ENCODE measurements around the gene PRKN. TPM values are rescaled to one million over a fixed set of nuclear protein-coding genes. Genes with fewer than 3 reads are reported as not detected.

PRKN gene
- total RNA-seq, 6 experiments from 2014 or later: 0.32 TPM; not detected in 5

DNA sequence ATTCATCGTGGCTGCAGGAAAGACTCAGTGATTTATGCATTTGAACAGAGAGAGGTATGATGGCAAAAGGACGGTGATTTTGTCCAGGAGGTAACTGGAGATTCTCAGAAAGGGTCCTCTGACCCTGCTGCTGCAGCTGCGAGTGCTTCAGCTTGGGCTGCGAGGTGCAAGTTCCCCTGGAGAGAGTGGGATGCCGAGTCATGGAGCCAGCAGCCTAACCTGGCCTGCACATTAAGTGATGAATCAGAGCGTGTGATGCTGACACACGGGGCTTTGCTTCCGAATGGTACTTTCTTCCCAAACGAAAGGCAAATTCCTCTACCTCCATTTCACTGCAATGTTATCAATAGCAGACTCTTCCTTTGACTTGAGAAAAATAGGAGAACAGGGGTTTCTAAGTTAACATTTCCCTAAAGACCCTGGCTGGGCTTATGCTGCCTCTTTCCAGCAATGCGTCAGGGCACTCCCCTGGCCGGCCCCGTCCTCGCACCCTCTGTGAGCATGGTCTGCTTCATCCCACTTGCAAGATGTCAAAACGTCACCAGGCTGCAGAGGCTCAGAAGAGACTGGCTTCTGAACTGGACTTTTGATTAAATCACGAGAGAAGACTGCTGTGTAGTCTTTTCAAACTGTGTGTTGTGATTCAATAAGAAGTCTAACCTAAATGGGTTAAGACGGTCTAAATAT lies 825.7 kb downstream of the PRKN start:
- Mint-ChIP-seq H3K27ac (no peak overlapping the region), H3K4me1 (ENCODE audit: low read depth) (no peaks in the 10 kb centered on the region), H3K9me3 (peaks cover 46% of the 10 kb centered on the region), H3K27me3 (ENCODE audit: insufficient read depth) (no peaks in the 10 kb centered on the region), H3K36me3 (ENCODE audit: low read depth) (no peaks in the 10 kb centered on the region; the same call in none of the 2 replicates), H3K4me3 (no peak overlapping the region)
- TF ChIP-seq CTCF (IDR thresholded peaks at IDR 0.05): no peak
- DNase-seq: no peak

DNA sequence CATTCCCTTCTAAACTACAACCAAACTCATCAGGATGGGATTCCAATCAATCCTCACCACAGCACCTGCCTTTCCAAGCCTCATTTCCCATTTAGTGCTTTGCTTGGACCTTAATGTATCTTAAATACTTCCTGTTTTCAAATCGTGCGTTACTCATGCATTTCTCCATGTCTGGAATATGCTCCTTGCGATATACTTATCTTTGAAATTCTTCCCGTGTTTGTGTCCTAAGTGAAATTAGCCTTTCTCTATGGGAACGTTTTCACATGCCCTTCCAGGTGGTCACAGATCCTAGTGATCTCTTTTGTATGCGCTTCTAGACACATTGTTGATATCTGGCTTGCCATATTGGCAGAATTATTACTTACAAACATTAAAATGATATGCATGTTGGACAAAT lies 833.1 kb downstream of the PRKN start:
- Mint-ChIP-seq H3K27ac (no peak overlapping the region), H3K4me3 (no peak overlapping the region), H3K9me3 (peaks cover 51% of the 10 kb centered on the region), H3K27me3 (ENCODE audit: insufficient read depth) (no peaks in the 10 kb centered on the region), H3K36me3 (ENCODE audit: low read depth) (no peaks in the 10 kb centered on the region; the same call in 1 of the 2 replicates), H3K4me1 (ENCODE audit: low read depth) (no peaks in the 10 kb centered on the region)
- DNase-seq: no peak
- no peak for TF ChIP-seq CTCF (IDR thresholded peaks at IDR 0.05)

DNA sequence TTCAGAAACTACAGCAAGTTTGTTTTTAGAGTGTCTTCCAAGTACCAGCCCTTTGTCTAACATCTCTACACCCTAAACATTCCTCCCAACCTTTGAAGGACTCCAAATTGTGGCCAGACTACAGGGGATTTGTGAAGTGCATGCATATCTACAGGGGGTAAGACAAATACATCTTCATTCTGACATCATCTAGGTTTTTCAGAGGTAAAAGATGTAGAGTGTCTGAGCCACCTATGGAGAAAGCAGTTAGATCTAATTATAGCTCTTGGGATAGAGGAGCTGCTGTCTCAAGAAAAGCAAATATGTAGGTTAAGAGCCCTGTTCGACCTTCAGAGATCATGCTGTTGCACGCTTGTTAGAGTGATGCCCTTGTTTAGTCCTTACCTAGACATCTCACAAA lies 836.0 kb downstream of the PRKN start:
- no peak overlapping the region for H3K27ac Mint-ChIP-seq
- no peak for TF ChIP-seq CTCF (IDR thresholded peaks at IDR 0.05)
- no peaks in the 10 kb centered on the region for H3K4me1 Mint-ChIP-seq (ENCODE audit: low read depth)
- peaks cover 44% of the 10 kb centered on the region for H3K9me3 Mint-ChIP-seq
- H3K4me3 Mint-ChIP-seq: no peak overlapping the region
- no peak for DNase-seq
- no peaks in the 10 kb centered on the region for H3K36me3 Mint-ChIP-seq (ENCODE audit: low read depth)
- H3K27me3 Mint-ChIP-seq (ENCODE audit: insufficient read depth): no peaks in the 10 kb centered on the region

DNA sequence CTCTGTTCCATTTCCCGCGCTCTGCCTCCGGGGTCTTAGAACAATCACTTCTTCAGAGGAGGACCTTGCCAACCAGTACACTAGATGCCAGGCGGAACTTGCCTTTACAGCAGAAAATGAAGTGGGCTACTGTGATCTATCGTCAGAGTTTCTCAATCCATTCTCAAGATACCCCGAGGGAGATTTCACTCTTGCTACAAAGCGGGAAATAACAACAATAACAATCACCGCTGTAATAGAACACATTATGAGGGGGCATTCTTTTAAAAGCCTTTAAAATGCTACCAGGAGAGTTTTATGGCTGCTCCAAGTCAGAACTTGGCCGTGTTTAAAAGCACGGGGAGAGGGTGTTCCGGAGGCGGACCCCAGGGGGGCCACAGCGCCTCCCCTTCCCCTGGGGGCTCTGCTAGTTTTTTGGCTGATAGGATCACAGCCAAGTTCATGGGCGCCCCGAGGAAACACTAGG lies 836.7 kb downstream of the PRKN start:
- DNase-seq: no peak
- H3K9me3 Mint-ChIP-seq: peaks cover 37% of the 10 kb centered on the region
- no peaks in the 10 kb centered on the region for H3K36me3 Mint-ChIP-seq (ENCODE audit: low read depth)
- no peaks in the 10 kb centered on the region for H3K4me1 Mint-ChIP-seq (ENCODE audit: low read depth)
- H3K4me3 Mint-ChIP-seq: no peak overlapping the region
- H3K27ac Mint-ChIP-seq: no peak overlapping the region
- H3K27me3 Mint-ChIP-seq (ENCODE audit: insufficient read depth): no peaks in the 10 kb centered on the region
- TF ChIP-seq CTCF (IDR thresholded peaks at IDR 0.05): no peak

- Mint-ChIP-seq H3K27me3 (ENCODE audit: insufficient read depth) (no peaks in the 10 kb centered on the region), H3K4me3 (no peak overlapping the region), H3K27ac (no peak overlapping the region), H3K4me1 (ENCODE audit: low read depth) (no peaks in the 10 kb centered on the region), H3K36me3 (ENCODE audit: low read depth) (no peaks in the 10 kb centered on the region), H3K9me3 (peaks cover 34% of the 10 kb centered on the region)
- DNase-seq: no peak
- no peak for TF ChIP-seq CTCF (IDR thresholded peaks at IDR 0.05)
Measured at GRCh38 chr6:161890133-161890831, 837.3 kb downstream of the PRKN start.
